ENCODE results near the gene BTBD18. TPM values are rescaled to one million over a fixed set of nuclear protein-coding genes. Genes with fewer than 3 reads are reported as not detected.

Gene BTBD18
- total RNA-seq, 1 experiment from 2014 or later = 0.09 TPM

GRCh38 chr11:57712256-57713150 lies 39.1 kb downstream of the BTBD18 start, which contains the start of gene TMX2 (continued):
- TF ChIP-seq TEAD1 (CRISPR knock-in tag; IDR thresholded peaks at IDR 0.05) (0 out of 2 replicates have a peak, but pooled peaks have one; percentile 62), NFYB (CRISPR knock-in tag; conservative IDR thresholded peaks at IDR 0.05; ENCODE audit: low read depth) (peak; percentile 88)

GRCh38 chr11:57711414-57712255 lies 40.0 kb downstream of the BTBD18 start, which contains the start of gene MED19:
MED19 (minus strand) TSS chr11:57712215; CDS start chr11:57712179, 36 bp downstream.
- Mint-ChIP-seq H3K4me1 (peaks cover 26% of the 10 kb centered on the region), H3K27me3 (ENCODE audit: low read depth) (no peaks in the 10 kb centered on the region), H3K27ac (peak within 1 kb of the TSS; percentile 99), H3K4me3 (peak within 1 kb of the TSS; percentile 100), H3K9me3 (no peaks in the 10 kb centered on the region), H3K36me3 (peaks cover 24% of the 10 kb centered on the region)
- peak; percentile 92 for DNase-seq (ENCODE audit: low spot score)
- ChIA-PET POLR2A (interaction anchor here (0.5 to 1.7 kb wide), 16 partner anchors 9 to 883 kb away, joined by 3 to 8 read pairs (median 4); partner anchors contain the start of gene SELENOH), CTCF (interaction anchor here (0.5 to 4.2 kb wide), 8 partner anchors 18 to 812 kb away, joined by 3 to 31 read pairs (median 4); partner anchors contain the start of gene RTN4RL2)
- ATAC-seq = peak; percentile 77
- TF ChIP-seq SMAD4 (CRISPR knock-in tag; IDR thresholded peaks at IDR 0.05) (no peak), ZNF219 (CRISPR knock-in tag; IDR thresholded peaks at IDR 0.05; ENCODE audit: borderline replicate concordance) (no peak), NFYB (CRISPR knock-in tag; conservative IDR thresholded peaks at IDR 0.05; ENCODE audit: low read depth) (peak; percentile 49; the same call in 1 of the 2 replicates), ZNF425 (CRISPR knock-in tag; conservative IDR thresholded peaks at IDR 0.05) (no peak), FOXK1 (CRISPR knock-in tag; IDR thresholded peaks at IDR 0.05) (peak; percentile 61; the same call in 1 of the 2 replicates), ATF3 (CRISPR knock-in tag; conservative IDR thresholded peaks at IDR 0.05) (no peak), NR1H2 (CRISPR knock-in tag; IDR thresholded peaks at IDR 0.05) (no peak), GRHL2 (CRISPR knock-in tag; IDR thresholded peaks at IDR 0.05; ENCODE audit: insufficient replicate concordance, severe bottlenecking) (no peak), ZNF396 (CRISPR knock-in tag; IDR thresholded peaks at IDR 0.05; ENCODE audit: borderline replicate concordance) (no peak), E2F1 (CRISPR knock-in tag; IDR thresholded peaks at IDR 0.05) (no peak), RORB (CRISPR knock-in tag; IDR thresholded peaks at IDR 0.05) (no peak), ATF2 (CRISPR knock-in tag; IDR thresholded peaks at IDR 0.05; ENCODE audit: borderline replicate concordance, low read depth) (no peak), GTF2I (CRISPR knock-in tag; conservative IDR thresholded peaks at IDR 0.05) (no peak), GABPB1 (CRISPR knock-in tag; IDR thresholded peaks at IDR 0.05) (peak; percentile 27; the same call in 1 of the 2 replicates), TCF7 (CRISPR knock-in tag; IDR thresholded peaks at IDR 0.05; ENCODE audit: low read depth) (no peak), PRDM15 (CRISPR knock-in tag; IDR thresholded peaks at IDR 0.05) (no peak), CTCF (IDR thresholded peaks at IDR 0.05) (no peak), TEAD4 (CRISPR knock-in tag; IDR thresholded peaks at IDR 0.05) (no peak), USF2 (CRISPR knock-in tag; IDR thresholded peaks at IDR 0.05) (no peak)
